HepG2 (cell line): ENCODE measurements around the gene RASGRP1. TPM values are rescaled to one million over a fixed set of nuclear protein-coding genes. Genes with fewer than 3 reads are reported as not detected.

Experiments
- ELK4 ChIP-seq: sonication (generic); formaldehyde crosslinking; IDR thresholded peaks from 2 replicates; pipeline ENCODE4 v1.9.0; 2021; ENCODE audit warnings: missing genetic modification reagents, borderline replicate concordance
- MLLT10 ChIP-seq: sonication (generic); formaldehyde crosslinking; IDR thresholded peaks from 2 replicates; pipeline ENCODE4 v1.4.0; 2020; ENCODE audit warnings: missing genetic modification reagents
- MTF1 ChIP-seq: sonication (generic); formaldehyde crosslinking; IDR thresholded peaks from 2 replicates; pipeline ENCODE4 v1.5.0; 2020; ENCODE audit warnings: missing genetic modification reagents
- NFE2L2 ChIP-seq: fragments of 150-350 bp; IDR thresholded peaks from 2 replicates; pipeline ENCODE4 v1.6.1; 2014; ENCODE audit warnings: low read length
- REL ChIP-seq: sonication (generic); formaldehyde crosslinking; conservative IDR thresholded peaks from 2 replicates; pipeline ENCODE4 v1.8.0; 2022; ENCODE audit warnings: mild to moderate bottlenecking, missing genetic modification reagents, moderate library complexity
- RNF2 ChIP-seq: fragments of 450-650 bp; conservative IDR thresholded peaks from 2 replicates; pipeline ENCODE4 v1.6.1; 2016; ENCODE audit warnings: low read depth
- SP140L ChIP-seq: sonication (generic); formaldehyde crosslinking; IDR thresholded peaks from 2 replicates; pipeline ENCODE4 v1.4.0; 2020; ENCODE audit warnings: missing genetic modification reagents, borderline replicate concordance
- ZFY ChIP-seq: sonication (generic); formaldehyde crosslinking; IDR thresholded peaks from 2 replicates; pipeline ENCODE4 v1.4.0; 2020; ENCODE audit warnings: missing genetic modification reagents
- ZNF329 ChIP-seq: sonication (generic); formaldehyde crosslinking; IDR thresholded peaks from 2 replicates; pipeline ENCODE4 v1.9.0; 2021; ENCODE audit warnings: low read depth, mild to moderate bottlenecking, missing genetic modification reagents
- ZNF557 ChIP-seq: sonication (generic); formaldehyde crosslinking; IDR thresholded peaks from 2 replicates; pipeline ENCODE4 v1.4.0; 2020; ENCODE audit warnings: missing genetic modification reagents
- ZNF563 ChIP-seq: sonication (generic); formaldehyde crosslinking; IDR thresholded peaks from 2 replicates; pipeline ENCODE4 v1.8.0; 2022; ENCODE audit warnings: mild to moderate bottlenecking, moderate library complexity, missing genetic modification reagents
- ZNF574 ChIP-seq: sonication (generic); formaldehyde crosslinking; IDR thresholded peaks from 2 replicates; pipeline ENCODE4 v1.4.0; 2020; ENCODE audit warnings: missing genetic modification reagents
- ZNF687 ChIP-seq: sonication (generic); formaldehyde crosslinking; IDR thresholded peaks from 2 replicates; pipeline ENCODE4 v1.5.1; 2020; ENCODE audit warnings: mild to moderate bottlenecking, missing genetic modification reagents, moderate library complexity
- ZNF879 ChIP-seq: sonication (generic); formaldehyde crosslinking; IDR thresholded peaks from 2 replicates; pipeline ENCODE4 v1.8.1; 2023; ENCODE audit warnings: missing genetic modification reagents
- polyA plus RNA-seq, 8 experiments: library from polyadenylated mRNA; depleted of rRNA in 3 of 8; stranded (reverse) in 7 of 8; unstranded in 1 of 8; fragments of >200 nt; fragmentation: Illumina TruSeq in 4 of 8; extraction: Trizol in 4 of 8; gene quantifications; 2 replicates each; pipeline versions ENCODE4 v1.2.1 to v1.2.3, GENCODE V29; 2011 to 2016; ENCODE audit warnings: low read depth in 4 of 8, missing spikeins in 1 of 8, mixed read lengths in 1 of 8; ENCODE audit not compliant: insufficient read depth in 1 of 8
- total RNA-seq, 5 experiments: library from RNA; depleted of rRNA; stranded (reverse); fragments of >200 nt; fragmentation: Illumina TruSeq; extraction: Trizol; gene quantifications; 2 replicates each; pipeline ENCODE4 v1.2.3, GENCODE V29; 2016; ENCODE audit warnings: low read depth in 1 of 5
- TF ChIP-seq, protein P1 (sequence below): sonication (generic); formaldehyde crosslinking; IDR thresholded peaks from 2 replicates; pipeline ENCODE4 v1.5.0; 2020; ENCODE audit warnings: mild to moderate bottlenecking, missing genetic modification reagents, moderate library complexity
- TF ChIP-seq, protein P2 (sequence below): IDR thresholded peaks from 2 replicates; pipeline ENCODE4 v1.6.1; 2016; ENCODE audit warnings: low read depth

Gene RASGRP1
- total and polyA plus RNA-seq, 2 of the 13 experiments (the other 11 are each of a cell fraction or from before 2014, with no cell fraction given), result 0.07 TPM; not detected in 1

DNA sequence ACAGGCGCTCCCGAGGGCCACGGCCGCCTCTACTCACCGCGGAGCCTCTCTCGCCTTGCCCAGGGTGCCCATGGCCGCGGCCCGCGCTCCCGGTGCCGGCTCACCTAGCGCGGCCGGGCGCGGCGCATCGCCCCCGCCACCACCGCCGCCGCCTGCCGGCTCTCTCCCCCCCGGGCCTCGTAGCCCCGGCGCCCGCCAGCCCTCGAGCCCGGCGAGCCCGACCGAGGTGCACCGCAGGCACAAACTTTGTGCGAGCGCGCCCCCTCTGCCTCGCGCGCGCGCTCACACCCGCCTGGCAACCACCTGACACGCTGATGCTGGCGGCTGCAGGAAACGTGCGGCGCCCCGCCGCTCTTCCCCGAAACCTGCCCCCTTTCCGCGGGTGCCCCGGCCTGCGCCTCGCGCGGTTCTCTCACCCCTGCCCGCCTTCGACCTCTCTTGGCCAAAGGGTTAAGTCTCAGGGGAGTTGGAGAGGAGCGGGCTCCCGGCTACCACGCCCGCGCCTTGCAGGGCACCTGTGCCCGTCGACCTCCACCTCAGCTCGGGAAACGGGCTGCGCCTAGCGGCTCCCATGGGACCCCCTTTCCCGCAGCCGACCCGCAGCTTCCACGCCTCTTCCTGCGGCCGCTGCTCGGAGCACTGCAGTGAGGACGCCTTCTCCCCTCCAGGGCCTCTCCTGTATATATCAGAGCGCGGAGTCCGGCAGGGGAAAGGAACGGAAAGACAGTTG lies at the start of gene RASGRP1 (continued):
- TF ChIP-seq ZNF687 (CRISPR knock-in tag) (peak; percentile 55; the same call in 1 of the 2 replicates), NFE2L2 (no peak), ZNF563 (CRISPR knock-in tag) (peak; percentile 10; the same call in 1 of the 2 replicates), MLLT10 (CRISPR knock-in tag) (no peak), SP140L (CRISPR knock-in tag) (no peak), REL (0 out of 2 replicates have a peak, but pooled peaks have one; percentile 33), MTF1 (CRISPR knock-in tag) (no peak), ZNF329 (0 out of 2 replicates have a peak, but pooled peaks have one; percentile 20), RNF2 (0 out of 2 replicates have a peak, but pooled peaks have one; percentile 36), ELK4 (no peak), ZNF557 (no peak), ZFY (0 out of 2 replicates have a peak, but pooled peaks have one; percentile 14), ZNF879 (CRISPR knock-in tag) (no peak), ZNF574 (CRISPR knock-in tag) (peak; percentile 13; the same call in 1 of the 2 replicates)
- TF ChIP-seq, protein P1, sequence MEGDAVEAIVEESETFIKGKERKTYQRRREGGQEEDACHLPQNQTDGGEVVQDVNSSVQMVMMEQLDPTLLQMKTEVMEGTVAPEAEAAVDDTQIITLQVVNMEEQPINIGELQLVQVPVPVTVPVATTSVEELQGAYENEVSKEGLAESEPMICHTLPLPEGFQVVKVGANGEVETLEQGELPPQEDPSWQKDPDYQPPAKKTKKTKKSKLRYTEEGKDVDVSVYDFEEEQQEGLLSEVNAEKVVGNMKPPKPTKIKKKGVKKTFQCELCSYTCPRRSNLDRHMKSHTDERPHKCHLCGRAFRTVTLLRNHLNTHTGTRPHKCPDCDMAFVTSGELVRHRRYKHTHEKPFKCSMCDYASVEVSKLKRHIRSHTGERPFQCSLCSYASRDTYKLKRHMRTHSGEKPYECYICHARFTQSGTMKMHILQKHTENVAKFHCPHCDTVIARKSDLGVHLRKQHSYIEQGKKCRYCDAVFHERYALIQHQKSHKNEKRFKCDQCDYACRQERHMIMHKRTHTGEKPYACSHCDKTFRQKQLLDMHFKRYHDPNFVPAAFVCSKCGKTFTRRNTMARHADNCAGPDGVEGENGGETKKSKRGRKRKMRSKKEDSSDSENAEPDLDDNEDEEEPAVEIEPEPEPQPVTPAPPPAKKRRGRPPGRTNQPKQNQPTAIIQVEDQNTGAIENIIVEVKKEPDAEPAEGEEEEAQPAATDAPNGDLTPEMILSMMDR (CRISPR knock-in tag), result peak; percentile 52
- TF ChIP-seq, protein P2, sequence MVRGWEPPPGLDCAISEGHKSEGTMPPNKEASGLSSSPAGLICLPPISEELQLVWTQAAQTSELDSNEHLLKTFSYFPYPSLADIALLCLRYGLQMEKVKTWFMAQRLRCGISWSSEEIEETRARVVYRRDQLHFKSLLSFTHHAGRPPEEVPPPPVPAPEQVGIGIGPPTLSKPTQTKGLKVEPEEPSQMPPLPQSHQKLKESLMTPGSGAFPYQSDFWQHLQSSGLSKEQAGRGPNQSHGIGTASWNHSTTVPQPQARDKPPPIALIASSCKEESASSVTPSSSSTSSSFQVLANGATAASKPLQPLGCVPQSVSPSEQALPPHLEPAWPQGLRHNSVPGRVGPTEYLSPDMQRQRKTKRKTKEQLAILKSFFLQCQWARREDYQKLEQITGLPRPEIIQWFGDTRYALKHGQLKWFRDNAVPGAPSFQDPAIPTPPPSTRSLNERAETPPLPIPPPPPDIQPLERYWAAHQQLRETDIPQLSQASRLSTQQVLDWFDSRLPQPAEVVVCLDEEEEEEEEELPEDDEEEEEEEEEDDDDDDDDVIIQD (CRISPR knock-in tag), result no peak
